ENCODE measurements around the gene MRTFA.

The MRTFA gene

GRCh38 chr22:40636380-40637182 lies at the start of gene MRTFA:
TSS of gene MRTFA (minus strand) at chr22:40636719.
- DNase-seq = peak; percentile 99 to 100

- DNase-seq = no peak
Measured at GRCh38 chr22:40685406-40685805, 48.9 kb upstream of the MRTFA start.

- DNase-seq = no peak
Measured at GRCh38 chr22:40684728-40685127, 48.2 kb upstream of the MRTFA start.

- DNase-seq = no peak
Measured at GRCh38 chr22:40681451-40681850, 44.9 kb upstream of the MRTFA start.

- DNase-seq = no peak
Measured at GRCh38 chr22:40680819-40681183, 44.3 kb upstream of the MRTFA start.

- peak in 1 of 2 donors; percentile 12 for DNase-seq
Measured at GRCh38 chr22:40679964-40680818, 43.7 kb upstream of the MRTFA start.

GRCh38 chr22:40679249-40679963 lies 42.9 kb upstream of the MRTFA start, which contains the start of gene MCHR1:
TSS of gene MCHR1 (plus strand) at chr22:40679484. CDS start at chr22:40679653, 169 bp downstream.
- DNase-seq = no peak

GRCh38 chr22:40678493-40679248 lies 42.2 kb upstream of the MRTFA start:
- DNase-seq = no peak

- DNase-seq = no peak
Measured at GRCh38 chr22:40676644-40677043, 40.1 kb upstream of the MRTFA start.

- peak; percentile 22 to 67 for DNase-seq
Measured at GRCh38 chr22:40676166-40676565, 39.6 kb upstream of the MRTFA start.

GRCh38 chr22:40674274-40674673 lies 37.8 kb upstream of the MRTFA start:
- no peak for DNase-seq

GRCh38 chr22:40673017-40673416 lies 36.5 kb upstream of the MRTFA start:
- no peak for DNase-seq

GRCh38 chr22:40671796-40672360 lies 35.4 kb upstream of the MRTFA start:
- DNase-seq = no peak

GRCh38 chr22:40671369-40671768 lies 34.9 kb upstream of the MRTFA start:
- no peak for DNase-seq

GRCh38 chr22:40670058-40670457 lies 33.5 kb upstream of the MRTFA start:
- DNase-seq = no peak

GRCh38 chr22:40668611-40669411 lies 32.3 kb upstream of the MRTFA start:
- peak; percentile 41 to 72 for DNase-seq

GRCh38 chr22:40666151-40666848 lies 29.8 kb upstream of the MRTFA start:
- no peak for DNase-seq

- no peak for DNase-seq
Measured at GRCh38 chr22:40665312-40665711, 28.8 kb upstream of the MRTFA start.

- no peak for DNase-seq
Measured at GRCh38 chr22:40661671-40662070, 25.2 kb upstream of the MRTFA start.

- DNase-seq = peak; percentile 46 to 72
Measured at GRCh38 chr22:40660730-40661129, 24.2 kb upstream of the MRTFA start.

- no peak for DNase-seq
Measured at GRCh38 chr22:40659166-40659565, 22.6 kb upstream of the MRTFA start.

All from inflammatory macrophage treated with lipopolysaccharide for 1 hour (primary cell).